SJSA1 (cell line): Measurements from ENCODE around the gene SLC44A5. TPM values are rescaled to one million over a fixed set of nuclear protein-coding genes. Genes with fewer than 3 reads are reported as not detected.
"Not testable (repeated sequence)": the region's sequence is repeated elsewhere in the genome, so short reads cannot be mapped to it uniquely, and the experiment has no call there.

ENCODE experiments used
- DNase-seq, 2 experiments: peaks; one replicate each; pipeline ENCODE4 v3.0.0-alpha.2; 2015 to 2020; ENCODE audit warnings: low spot score in 2 of 2, low read depth in 1 of 2
- H3K27ac ChIP-seq: fragments of 250-450 bp; sonication (Bioruptor Pico); 2 replicates; pipeline ENCODE4 v1.5.1; 2020; ENCODE audit warnings: mild to moderate bottlenecking, moderate library complexity
- H3K27me3 ChIP-seq: fragments of 250-450 bp; sonication (Bioruptor Pico); replicated peaks from 2 replicates; pipeline ENCODE4 v1.5.1; 2020; ENCODE audit warnings: mild to moderate bottlenecking, moderate library complexity
- H3K36me3 ChIP-seq: fragments of 250-450 bp; sonication (Bioruptor Pico); 2 replicates; pipeline ENCODE4 v1.5.1; 2020; ENCODE audit warnings: mild to moderate bottlenecking
- H3K4me1 ChIP-seq: fragments of 250-450 bp; sonication (Bioruptor Pico); replicated peaks from 2 replicates; pipeline ENCODE4 v1.6.1; 2021; ENCODE audit warnings: mild to moderate bottlenecking
- H3K4me3 ChIP-seq: fragments of 250-450 bp; sonication (Bioruptor Pico); 2 replicates; pipeline ENCODE4 v1.5.1; 2020; ENCODE audit warnings: mild to moderate bottlenecking
- H3K9me3 ChIP-seq: fragments of 250-450 bp; sonication (Bioruptor Pico); replicated peaks from 2 replicates; pipeline ENCODE4 v1.5.1; 2020; ENCODE audit warnings: mild to moderate bottlenecking
- total RNA-seq: library from RNA; depleted of rRNA; stranded (reverse); fragments of >200 nt; shearing (Covaris generic); gene quantifications from 2 replicates; pipeline ENCODE4 v1.2.3, GENCODE V29; 2014

SLC44A5 gene
- total RNA-seq, 1 experiment from 2014 or later, result 0.05 TPM

GRCh38 chr1:75615613-75616435 lies 4.9 kb upstream of the SLC44A5 start:
- H3K9me3 ChIP-seq, result no peaks in the 10 kb centered on the region
- no peaks in the 10 kb centered on the region for H3K36me3 ChIP-seq
- DNase-seq, result peak in 1 of 2 experiments; percentile 41
- H3K27ac ChIP-seq, result no peak overlapping the region
- peaks cover 62% of the 10 kb centered on the region for H3K27me3 ChIP-seq
- H3K4me1 ChIP-seq, result peaks cover 13% of the 10 kb centered on the region
- peak overlapping the region; percentile 34 for H3K4me3 ChIP-seq

- Histone ChIP-seq H3K4me1 (peaks cover 13% of the 10 kb centered on the region), H3K36me3 (no peaks in the 10 kb centered on the region), H3K27ac (no peak overlapping the region), H3K4me3 (no peak overlapping the region), H3K9me3 (no peaks in the 10 kb centered on the region), H3K27me3 (peaks cover 59% of the 10 kb centered on the region)
- DNase-seq, result no peak
Observed at GRCh38 chr1:75614399-75614756, 3.5 kb upstream of the SLC44A5 start.

- DNase-seq, result no peak
- H3K9me3 ChIP-seq, result no peaks in the 10 kb centered on the region
- no peak overlapping the region for H3K4me3 ChIP-seq
- peaks cover 59% of the 10 kb centered on the region for H3K27me3 ChIP-seq
- H3K27ac ChIP-seq, result no peak overlapping the region
- no peaks in the 10 kb centered on the region for H3K36me3 ChIP-seq
- H3K4me1 ChIP-seq, result peaks cover 13% of the 10 kb centered on the region
Observed at GRCh38 chr1:75613916-75614315, 3.0 kb upstream of the SLC44A5 start.

- no peak for DNase-seq
- Histone ChIP-seq H3K4me3 (no peak overlapping the region), H3K36me3 (no peaks in the 10 kb centered on the region), H3K27me3 (peaks cover 56% of the 10 kb centered on the region), H3K9me3 (no peaks in the 10 kb centered on the region), H3K4me1 (peaks cover 13% of the 10 kb centered on the region), H3K27ac (no peak overlapping the region)
Observed at GRCh38 chr1:75612976-75613375, 2.1 kb upstream of the SLC44A5 start.

GRCh38 chr1:75602486-75602885 lies 8.4 kb downstream of the SLC44A5 start:
- no peaks in the 10 kb centered on the region for H3K27me3 ChIP-seq
- no peaks in the 10 kb centered on the region for H3K36me3 ChIP-seq
- no peak for DNase-seq
- H3K4me1 ChIP-seq, result no peaks in the 10 kb centered on the region
- no peaks in the 10 kb centered on the region for H3K9me3 ChIP-seq
- no peak overlapping the region for H3K4me3 ChIP-seq
- H3K27ac ChIP-seq, result no peak overlapping the region

GRCh38 chr1:75600781-75601180 lies 10.1 kb downstream of the SLC44A5 start:
- H3K4me1 ChIP-seq, result no peaks in the 10 kb centered on the region
- no peak overlapping the region for H3K4me3 ChIP-seq
- no peaks in the 10 kb centered on the region for H3K27me3 ChIP-seq
- no peak for DNase-seq
- no peaks in the 10 kb centered on the region for H3K9me3 ChIP-seq
- no peaks in the 10 kb centered on the region for H3K36me3 ChIP-seq
- H3K27ac ChIP-seq, result no peak overlapping the region

- H3K27ac ChIP-seq, result no peak overlapping the region
Observed at GRCh38 chr1:75594327-75594726, 16.6 kb downstream of the SLC44A5 start.

GRCh38 chr1:75593457-75593856 lies 17.5 kb downstream of the SLC44A5 start:
- not testable (repeated sequence) for H3K4me3 ChIP-seq, H3K27me3 ChIP-seq, H3K27ac ChIP-seq, H3K4me1 ChIP-seq, DNase-seq, H3K9me3 ChIP-seq, H3K36me3 ChIP-seq

More at GRCh38 chr1:75594327-75594726, 16.6 kb downstream of the SLC44A5 start:
- Histone ChIP-seq H3K4me3 (no peak overlapping the region), H3K4me1 (no peaks in the 10 kb centered on the region), H3K9me3 (no peaks in the 10 kb centered on the region), H3K36me3 (no peaks in the 10 kb centered on the region), H3K27me3 (no peaks in the 10 kb centered on the region)
- DNase-seq, result no peak

- Histone ChIP-seq H3K4me1 (no peaks in the 10 kb centered on the region), H3K9me3 (no peaks in the 10 kb centered on the region), H3K27ac (no peak overlapping the region), H3K27me3 (no peaks in the 10 kb centered on the region), H3K36me3 (no peaks in the 10 kb centered on the region), H3K4me3 (no peak overlapping the region)
- DNase-seq, result no peak
Observed at GRCh38 chr1:75589637-75590036, 21.3 kb downstream of the SLC44A5 start.

- Histone ChIP-seq H3K27me3 (no peaks in the 10 kb centered on the region), H3K4me3 (no peak overlapping the region), H3K9me3 (no peaks in the 10 kb centered on the region), H3K36me3 (no peaks in the 10 kb centered on the region), H3K27ac (no peak overlapping the region), H3K4me1 (no peaks in the 10 kb centered on the region)
- no peak for DNase-seq
Observed at GRCh38 chr1:75588779-75589475, 22.0 kb downstream of the SLC44A5 start.

- no peaks in the 10 kb centered on the region for H3K9me3 ChIP-seq
- no peaks in the 10 kb centered on the region for H3K36me3 ChIP-seq
- no peaks in the 10 kb centered on the region for H3K4me1 ChIP-seq
- H3K27ac ChIP-seq, result no peak overlapping the region
- DNase-seq, result no peak
- H3K27me3 ChIP-seq, result no peaks in the 10 kb centered on the region
- no peak overlapping the region for H3K4me3 ChIP-seq
Observed at GRCh38 chr1:75587692-75588091, 23.2 kb downstream of the SLC44A5 start.

GRCh38 chr1:75583282-75583681 lies 27.6 kb downstream of the SLC44A5 start:
- Histone ChIP-seq H3K4me3 (no peak overlapping the region), H3K36me3 (no peaks in the 10 kb centered on the region), H3K27me3 (no peaks in the 10 kb centered on the region), H3K4me1 (no peaks in the 10 kb centered on the region), H3K27ac (no peak overlapping the region), H3K9me3 (no peaks in the 10 kb centered on the region)
- DNase-seq, result no peak

- no peaks in the 10 kb centered on the region for H3K9me3 ChIP-seq
- no peaks in the 10 kb centered on the region for H3K36me3 ChIP-seq
- no peak overlapping the region for H3K4me3 ChIP-seq
- no peak overlapping the region for H3K27ac ChIP-seq
- no peaks in the 10 kb centered on the region for H3K27me3 ChIP-seq
- no peaks in the 10 kb centered on the region for H3K4me1 ChIP-seq
- no peak for DNase-seq
Observed at GRCh38 chr1:75582725-75583261, 28.1 kb downstream of the SLC44A5 start.

GRCh38 chr1:75579046-75579445 lies 31.9 kb downstream of the SLC44A5 start:
- Histone ChIP-seq H3K9me3 (no peaks in the 10 kb centered on the region), H3K27ac (no peak overlapping the region), H3K36me3 (no peaks in the 10 kb centered on the region), H3K4me3 (no peak overlapping the region), H3K4me1 (no peaks in the 10 kb centered on the region), H3K27me3 (no peaks in the 10 kb centered on the region)
- no peak for DNase-seq
